ENCODE results near the gene ZFR2.
A peak's percentile ranks its signal among the peaks of the same experiment; 100 is the strongest.
"Not testable (repeated sequence)": the region's sequence is repeated elsewhere in the genome, so short reads cannot be mapped to it uniquely, and the experiment has no call there.

Gene ZFR2

GRCh38 chr19:3768015-3768747 lies 100.7 kb downstream of the ZFR2 start:
- DNase-seq: no peak
- in situ Hi-C loops (cut with HindIII; ENCODE audit: low pct_ligation_motif_present, low pct_unique_long_range_greater_than_20kb, low sequenced_read_pairs): no loop called here

DNA sequence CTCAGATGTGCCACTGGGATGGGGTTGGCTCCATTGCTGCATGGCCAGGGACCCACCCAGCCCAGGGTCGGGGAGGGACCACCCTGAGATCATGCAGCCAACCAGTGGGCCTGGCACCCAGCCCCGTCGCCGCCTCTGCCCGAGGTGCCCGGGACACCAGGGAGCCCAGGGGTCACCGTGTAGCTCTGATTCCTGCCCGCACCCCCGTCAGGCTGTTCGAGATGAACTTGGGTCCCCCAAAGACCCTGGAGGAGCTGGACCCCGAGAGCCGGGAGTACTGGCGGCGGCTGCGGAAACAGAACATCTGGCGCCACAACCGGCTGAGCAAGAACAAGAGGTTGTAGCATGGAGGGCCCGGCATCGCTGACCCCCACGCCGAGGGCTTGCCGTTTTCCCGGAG lies 101.8 kb downstream of the ZFR2 start:
- DNase-seq: no peak
- in situ Hi-C loops (cut with HindIII; ENCODE audit: low pct_ligation_motif_present, low pct_unique_long_range_greater_than_20kb, low sequenced_read_pairs): no loop called here

DNA sequence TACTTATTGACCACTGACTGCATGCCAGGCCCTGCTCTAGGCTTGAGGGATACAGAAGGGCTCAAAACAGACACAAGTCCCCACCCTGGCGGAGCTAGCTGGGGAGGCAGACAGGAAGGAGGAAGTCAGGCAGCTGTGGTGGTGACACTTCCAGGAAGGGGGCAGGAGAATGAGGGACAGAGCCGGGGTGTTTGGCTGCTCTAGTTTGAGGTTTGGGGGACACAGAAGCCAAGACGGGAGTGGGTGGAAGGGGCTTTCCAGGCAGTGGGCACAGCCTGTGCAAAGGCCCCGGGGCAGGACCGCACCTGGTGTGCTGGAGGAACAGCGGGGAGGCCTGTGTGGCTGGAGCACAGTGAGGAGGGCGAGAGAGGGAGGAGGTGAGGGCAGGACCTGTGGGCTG lies 102.3 kb downstream of the ZFR2 start:
- in situ Hi-C loops (cut with HindIII; ENCODE audit: low pct_ligation_motif_present, low pct_unique_long_range_greater_than_20kb, low sequenced_read_pairs): no loop called here

GRCh38 chr19:3765757-3766156 lies 103.1 kb downstream of the ZFR2 start:
- in situ Hi-C loops (cut with HindIII; ENCODE audit: low pct_ligation_motif_present, low pct_unique_long_range_greater_than_20kb, low sequenced_read_pairs): not testable (repeated sequence)
- DNase-seq: peak; percentile 22

More for the DNA sequence above, 102.3 kb downstream of the ZFR2 start:
- DNase-seq: no peak

- in situ Hi-C loops (cut with HindIII; ENCODE audit: low pct_ligation_motif_present, low pct_unique_long_range_greater_than_20kb, low sequenced_read_pairs): no loop called here
- DNase-seq: no peak
Observed at GRCh38 chr19:3765121-3765520, 103.7 kb downstream of the ZFR2 start.

DNA sequence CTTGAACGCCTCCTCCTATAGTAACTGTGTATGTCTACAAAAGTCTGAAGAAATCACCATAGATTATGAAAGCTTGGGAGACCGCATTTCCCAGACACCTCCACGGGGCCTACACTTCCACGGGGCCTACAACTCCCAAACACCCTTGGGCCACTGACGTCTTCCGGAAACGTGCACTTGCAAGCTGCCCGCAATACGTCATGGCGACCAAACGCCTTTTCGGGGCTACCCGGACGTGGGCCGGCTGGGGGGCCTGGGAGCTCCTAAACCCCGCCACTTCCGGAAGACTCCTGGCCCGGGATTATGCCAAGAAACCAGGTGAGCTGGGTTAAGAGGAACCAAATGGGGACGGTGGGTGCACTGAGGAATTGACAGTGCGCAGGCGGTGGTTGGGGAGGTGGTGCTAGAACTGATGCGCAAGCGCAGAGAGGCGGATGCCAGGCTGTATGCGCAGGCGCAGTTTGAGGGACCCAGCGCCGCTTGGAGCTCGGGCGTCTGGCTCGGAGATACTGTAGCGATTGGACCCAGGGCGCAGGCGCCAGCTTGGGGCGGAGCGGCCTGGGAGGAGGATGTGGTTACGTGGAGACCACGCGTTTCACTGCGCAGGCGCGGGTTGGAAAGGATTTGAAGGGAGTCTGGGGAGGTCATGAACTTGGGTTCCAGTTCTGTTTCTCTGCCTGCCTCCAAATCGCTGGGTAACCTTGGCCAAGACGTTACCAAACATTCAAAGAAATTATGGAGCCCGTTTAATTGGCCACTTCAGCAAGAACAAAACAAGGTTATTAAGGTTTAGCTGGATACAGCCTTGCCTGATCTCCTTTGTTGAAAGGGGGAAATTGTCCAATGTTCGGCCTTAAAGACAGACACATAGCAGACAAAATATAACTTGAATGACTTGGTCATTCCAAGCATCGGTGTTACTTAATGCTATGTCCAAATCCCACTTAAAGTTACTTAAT lies 106.1 kb downstream of the ZFR2 start, which contains the start of gene MRPL54:
Gene MRPL54 (plus strand): TSS at position 182 of the 959 bp plus-strand sequence. CDS start 19 bp downstream, at position 201.
- in situ Hi-C loops (cut with HindIII; ENCODE audit: low pct_ligation_motif_present, low pct_unique_long_range_greater_than_20kb, low sequenced_read_pairs): no loop called here

DNA sequence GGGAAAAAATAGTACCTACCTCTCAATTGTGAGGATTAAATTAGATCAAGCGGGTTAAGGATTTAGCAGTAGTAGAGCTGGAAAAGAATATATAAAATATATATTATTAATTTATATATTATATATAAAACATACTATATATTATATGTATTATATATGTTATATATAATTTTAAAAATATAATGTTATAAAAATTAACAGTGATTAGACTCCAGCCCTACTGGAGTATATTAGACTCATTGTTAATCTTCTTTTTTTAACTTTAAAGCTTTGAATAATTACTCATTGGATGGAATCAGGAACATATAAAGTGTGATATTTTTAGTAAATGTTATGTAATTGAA lies 106.7 kb downstream of the ZFR2 start:
- in situ Hi-C loops (cut with HindIII; ENCODE audit: low pct_ligation_motif_present, low pct_unique_long_range_greater_than_20kb, low sequenced_read_pairs): no loop called here
- no peak for DNase-seq

More for the DNA sequence above, 106.1 kb downstream of the ZFR2 start, which contains the start of gene MRPL54:
- peak; percentile 97 for DNase-seq

DNA sequence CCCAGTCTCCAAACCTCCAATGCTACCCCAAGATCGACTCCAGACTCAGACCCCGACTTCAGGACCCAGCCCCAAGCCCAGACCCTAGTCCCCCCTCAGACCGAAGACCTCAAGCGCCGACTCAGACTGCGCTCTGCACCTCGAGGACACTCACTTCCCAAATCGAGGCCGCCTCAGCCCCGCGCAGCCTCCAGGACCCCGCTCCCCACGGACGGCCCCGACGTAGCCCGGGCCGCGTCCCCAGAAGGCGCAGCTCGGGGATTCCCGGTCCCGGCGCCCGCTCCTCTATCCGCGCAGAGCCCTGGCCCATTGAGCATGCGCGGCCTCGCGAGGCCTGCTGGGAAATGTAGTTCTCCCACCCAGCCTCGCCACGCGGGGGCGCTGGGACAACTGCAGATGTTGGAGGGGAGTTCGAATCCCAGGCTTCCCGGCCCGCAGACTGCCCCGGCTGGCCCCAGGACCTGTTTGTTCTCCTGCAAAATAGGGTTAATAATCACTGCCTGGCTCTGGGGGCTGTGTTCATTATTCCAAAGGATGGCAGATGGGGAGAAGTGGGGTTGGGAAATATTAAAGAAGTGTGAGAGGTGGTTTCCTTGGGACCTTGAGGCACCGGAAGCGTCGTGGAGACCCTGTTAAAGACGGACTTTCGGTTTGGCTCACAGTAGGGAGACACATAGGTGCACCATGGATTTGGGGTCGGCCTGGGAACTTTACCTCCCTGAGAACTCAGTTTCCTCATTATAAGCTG lies 107.3 kb downstream of the ZFR2 start, which contains the start of gene APBA3:
Gene APBA3 (minus strand): TSS at position 311 of the 748 bp plus-strand sequence. CDS start 1,428 bp downstream, outside the sequence.
- in situ Hi-C loops (cut with HindIII; ENCODE audit: low pct_ligation_motif_present, low pct_unique_long_range_greater_than_20kb, low sequenced_read_pairs): no loop called here

GRCh38 chr19:3760871-3761361 lies 107.9 kb downstream of the ZFR2 start:
- DNase-seq: peak; percentile 10
- in situ Hi-C loops (cut with HindIII; ENCODE audit: low pct_ligation_motif_present, low pct_unique_long_range_greater_than_20kb, low sequenced_read_pairs): no loop called here

More for the DNA sequence above, 107.3 kb downstream of the ZFR2 start, which contains the start of gene APBA3:
- DNase-seq: peak; percentile 87

GRCh38 chr19:3759482-3760254 lies 109.2 kb downstream of the ZFR2 start:
- in situ Hi-C loops (cut with HindIII; ENCODE audit: low pct_ligation_motif_present, low pct_unique_long_range_greater_than_20kb, low sequenced_read_pairs): no loop called here
- no peak for DNase-seq

DNA sequence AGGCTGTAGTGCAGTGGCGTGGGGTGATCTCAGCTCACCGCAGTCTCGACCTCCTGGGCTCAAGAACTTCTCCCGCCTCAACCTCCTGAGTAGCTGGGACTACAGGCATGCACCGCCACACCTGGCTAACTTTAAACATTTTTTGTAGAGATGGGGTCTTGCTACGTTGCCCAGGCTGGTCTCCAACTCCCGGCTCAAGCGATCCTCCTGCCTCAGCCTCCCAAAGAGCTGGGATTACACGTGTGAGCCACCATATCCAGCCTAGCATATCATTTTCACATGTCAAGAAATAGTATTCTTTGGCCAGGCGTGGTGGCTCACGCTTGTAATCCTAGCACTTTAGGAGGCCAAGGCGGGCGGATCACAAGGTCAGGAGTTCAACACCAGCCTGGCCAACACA lies 110.5 kb downstream of the ZFR2 start:
- in situ Hi-C loops (cut with HindIII; ENCODE audit: low pct_ligation_motif_present, low pct_unique_long_range_greater_than_20kb, low sequenced_read_pairs); DNase-seq: not testable (repeated sequence)

- DNase-seq; in situ Hi-C loops (cut with HindIII; ENCODE audit: low pct_ligation_motif_present, low pct_unique_long_range_greater_than_20kb, low sequenced_read_pairs): not testable (repeated sequence)
Observed at GRCh38 chr19:3757705-3758104, 111.1 kb downstream of the ZFR2 start.

Data from ACHN (cell line).